GM12878 (cell line): ENCODE data around the gene MICAL3. TPM values are rescaled to one million over a fixed set of nuclear protein-coding genes. Genes with fewer than 3 reads are reported as not detected.

Source experiments
- ATAC-seq: fragments of 200-7000 bp; cut with Tn5 transposase; 3 replicates; pipeline ENCODE4 v1.9.1; 2020; ENCODE audit warnings: mild to moderate bottlenecking, moderate library complexity
- BruUV-seq: library from RNA; stranded (reverse); fragments of 400-500 nt; replicated peaks from 2 replicates; lab custom pipeline; 2021; lab: Mats Ljungman, UMichigan
- CTCF ChIA-PET: fragments of 300-600 bp; sonication (Branson Sonifier 250); formaldehyde crosslinking; extraction: SDS; loops from one replicate; lab custom pipeline; 2021; ENCODE audit warnings: inconsistent platforms; lab: Yijun Ruan, JAX
- POLR2A ChIA-PET: fragments of 350-600 bp; formaldehyde crosslinking; extraction: SDS; loops from one replicate; lab custom pipeline; 2021; ENCODE audit warnings: inconsistent platforms; lab: Charles Lee
- RAD21 ChIA-PET: fragments of 300-600 bp; sonication (Branson Sonifier 250); formaldehyde crosslinking; loops from one replicate; lab custom pipeline; 2023; ENCODE audit warnings: antibody characterized with exemption; ENCODE audit not compliant: unreplicated experiment; lab: Charles Lee
- SMC1A ChIA-PET: fragments of 300-600 bp; sonication (Branson Sonifier 250); formaldehyde crosslinking; loops from one replicate; lab custom pipeline; 2023; ENCODE audit not compliant: unreplicated experiment, uncharacterized antibody; lab: Charles Lee
- DNase-seq: peaks from one replicate; pipeline ENCODE4 v3.0.0-alpha.2; 2011; ENCODE audit warnings: low read depth, low spot score
- FAIRE-seq: peaks from 3 replicates; lab custom pipeline; 2011; peaks lifted over from hg19 to GRCh38; lab: Jason Lieb, UNC
- H2AFZ ChIP-seq: 2 replicates; pipeline ENCODE4 v1.6.0; 2011; ENCODE audit warnings: low read depth, low read length, control low read depth; ENCODE audit not compliant: control insufficient read depth
- H3K27ac ChIP-seq: 2 replicates; pipeline ENCODE4 v1.5.1; 2011; ENCODE audit warnings: control low read depth; ENCODE audit not compliant: control insufficient read depth, insufficient read depth
- H3K27me3 ChIP-seq, 2 experiments: replicated peaks in 1 of 2; 2 replicates each; pipeline versions ENCODE4 v1.6.0 to v1.6.1; 2011; ENCODE audit warnings: low read length in 1 of 2; ENCODE audit not compliant: control insufficient read depth in 2 of 2, insufficient read depth in 2 of 2
- H3K36me3 ChIP-seq, 2 experiments: 2 replicates each; pipeline ENCODE4 v1.5.1; 2011; ENCODE audit warnings: low read length in 1 of 2; ENCODE audit not compliant: control insufficient read depth in 2 of 2, insufficient read depth in 2 of 2
- H3K4me1 ChIP-seq: 2 replicates; pipeline ENCODE4 v1.6.1; 2011; ENCODE audit warnings: mild to moderate bottlenecking, low read length, moderate library complexity, mixed read lengths; ENCODE audit not compliant: control insufficient read depth, insufficient read depth
- H3K4me2 ChIP-seq: 2 replicates; pipeline ENCODE4 v1.6.0; 2011; ENCODE audit warnings: control low read depth; ENCODE audit not compliant: control insufficient read depth, insufficient read depth
- H3K4me3 ChIP-seq: fragments of 200-600 bp; sonication (generic); 2 replicates; pipeline ENCODE4 v1.5.1; 2016
- H3K79me2 ChIP-seq: 2 replicates; pipeline ENCODE4 v1.6.0; 2011; ENCODE audit warnings: low read length; ENCODE audit not compliant: control insufficient read depth, insufficient read depth
- H3K9ac ChIP-seq: 2 replicates; pipeline ENCODE4 v1.8.0; 2011; ENCODE audit warnings: low read length, control low read depth, mixed read lengths; ENCODE audit not compliant: control insufficient read depth, insufficient read depth
- H3K9me3 ChIP-seq: replicated peaks from 3 replicates; pipeline ENCODE4 v1.5.1; 2011; ENCODE audit warnings: mild to moderate bottlenecking, low read length; ENCODE audit not compliant: control insufficient read depth, insufficient read depth
- H4K20me1 ChIP-seq: 2 replicates; pipeline ENCODE4 v1.6.0; 2011; ENCODE audit not compliant: control insufficient read depth, insufficient read depth
- CHD2 ChIP-seq: IDR thresholded peaks from 2 replicates; pipeline ENCODE4 v1.6.1; 2011; ENCODE audit warnings: low read depth, low read length, improper control_type of control experiment, borderline replicate concordance
- E2F8 ChIP-seq: fragments of 450-650 bp; IDR thresholded peaks from 2 replicates; pipeline ENCODE4 v1.6.1; 2018; ENCODE audit warnings: mild to moderate bottlenecking, low read depth, moderate library complexity; ENCODE audit not compliant: partially characterized antibody
- SIX5 ChIP-seq: IDR thresholded peaks from 2 replicates; pipeline ENCODE4 v1.6.1; 2011; ENCODE audit warnings: mild to moderate bottlenecking, low read depth, low read length, moderate library complexity; ENCODE audit not compliant: severe bottlenecking
- STAT1 ChIP-seq: fragments of 450-650 bp; conservative IDR thresholded peaks from 2 replicates; pipeline ENCODE4 v1.6.1; 2014; ENCODE audit warnings: antibody characterized with exemption, mild to moderate bottlenecking
- TAF1 ChIP-seq: IDR thresholded peaks from 2 replicates; pipeline ENCODE4 v1.6.1; 2011; ENCODE audit warnings: mild to moderate bottlenecking, low read depth, low read length, borderline replicate concordance
- ZBTB4 ChIP-seq: fragments of 450-650 bp; formaldehyde crosslinking; IDR thresholded peaks from 2 replicates; pipeline ENCODE4 v1.4.0; 2022; ENCODE audit warnings: mild to moderate bottlenecking, moderate library complexity
- WGBS: methylation state at CpG from one replicate; pipeline ENCODE4 v1.1.6; 2016; ENCODE audit warnings: low lambda C conversion rate; ENCODE audit not compliant: insufficient replicate concordance, insufficient coverage; ENCODE audit errors: missing lambda C conversion rate; 5-methylcytosine and 5-hydroxymethylcytosine counted together
- in situ Hi-C: fragments of 300-500 bp; cut with MboI; formaldehyde crosslinking; loops from 9 replicates; pipeline ENCODE4 v1.14.3; 2018; ENCODE audit warnings: mixed read lengths
- intact Hi-C: fragments of 100-400 bp; cut with micrococcal nuclease; formaldehyde crosslinking; loops from one replicate; pipeline ENCODE4 v1.14.2; 2022; ENCODE audit not compliant: unreplicated experiment
- polyA plus RNA-seq, 11 experiments: library from polyadenylated mRNA; depleted of rRNA in 4 of 11; unstranded in 6 of 11; stranded (reverse) in 5 of 11; fragments of >200 nt; fragmentation: Nextera tagmentation in 4 of 11; fragmentation: Illumina TruSeq in 1 of 11; extraction: Ambion mirVana in 4 of 11; extraction: Trizol in 1 of 11; gene quantifications; 1 replicate in 1 of 11; 2 replicates in 10 of 11; pipeline versions ENCODE4 v1.2.1 to v1.2.3, GENCODE V29; 2011 to 2016; ENCODE audit warnings: inconsistent platforms in 2 of 11, missing spikeins in 2 of 11, low read depth in 1 of 11
- total RNA-seq, 4 experiments: library from RNA; depleted of rRNA in 3 of 4; stranded (reverse); fragments of >200 nt in 3 of 4; fragmentation: Illumina TruSeq in 1 of 4; extraction: Trizol in 1 of 4; gene quantifications; 2 replicates each; pipeline versions ENCODE4 v1.2.1 to v1.2.3, GENCODE V29; 2013 to 2021
- TF ChIP-seq, protein P1 (sequence below): IDR thresholded peaks from 2 replicates; pipeline ENCODE4 v1.6.1; 2012; ENCODE audit warnings: low read length, inconsistent platforms
- TF ChIP-seq, protein P2 (sequence below): fragments of 450-650 bp; IDR thresholded peaks from 2 replicates; pipeline ENCODE4 v1.6.1; 2016; ENCODE audit warnings: mild to moderate bottlenecking
- TF ChIP-seq, protein P3 (sequence below): fragments of 450-650 bp; IDR thresholded peaks from 2 replicates; pipeline ENCODE4 v1.6.1; 2017; ENCODE audit warnings: borderline replicate concordance

Gene MICAL3
- total and polyA plus RNA-seq, 10 of the 15 experiments (the other 5 are each of a cell fraction or from before 2014, with no cell fraction given): 2.6 to 92.2 (median 24.0) TPM

- ChIA-PET CTCF (interaction anchor here (1.3 to 2.0 kb wide), 3 partner anchors 53 to 165 kb away, joined by 3 to 10 read pairs (median 4); no protein-coding TSS in a partner anchor), RAD21 (interaction anchor here (1.6 kb wide), 2 partner anchors 118 to 165 kb away, joined by 4 to 6 read pairs; no protein-coding TSS in a partner anchor), SMC1A (interaction anchor here (1.2 to 3.1 kb wide), 4 partner anchors 10 to 164 kb away, joined by 3 to 13 read pairs (median 4); no protein-coding TSS in a partner anchor), POLR2A (interaction anchor here (0.5 to 0.7 kb wide), 2 partner anchors 93 to 1140 kb away, joined by 3 to 5 read pairs; no protein-coding TSS in a partner anchor)
- intact Hi-C loops (no loop called here), in situ Hi-C loops (no loop called here)
- Histone ChIP-seq H3K9me3 (no peaks in the 10 kb centered on the region), H3K4me3 (no peak overlapping the region), H3K4me1 (peaks cover 12% of the 10 kb centered on the region; the same call in 1 of the 2 replicates), H2AFZ (no peak overlapping the region), H3K79me2 (peaks cover 2% of the 10 kb centered on the region), H3K36me3 (peaks cover 3 to 10% of the 10 kb centered on the region in 2 experiments; a peak in 2 of 4 replicates), H4K20me1 (no peaks in the 10 kb centered on the region), H3K27me3 (no peaks in the 10 kb centered on the region), H3K9ac (no peak overlapping the region), H3K4me2 (no peak overlapping the region), H3K27ac (no peak overlapping the region)
- FAIRE-seq (no peak), DNase-seq (no peak), ATAC-seq (no peak)
- WGBS: 73% methylated on average over 6 of the region's 6 CpGs
- BruUV-seq: no TSS peak
- TF ChIP-seq TAF1: no peak
- TF ChIP-seq, protein P1, sequence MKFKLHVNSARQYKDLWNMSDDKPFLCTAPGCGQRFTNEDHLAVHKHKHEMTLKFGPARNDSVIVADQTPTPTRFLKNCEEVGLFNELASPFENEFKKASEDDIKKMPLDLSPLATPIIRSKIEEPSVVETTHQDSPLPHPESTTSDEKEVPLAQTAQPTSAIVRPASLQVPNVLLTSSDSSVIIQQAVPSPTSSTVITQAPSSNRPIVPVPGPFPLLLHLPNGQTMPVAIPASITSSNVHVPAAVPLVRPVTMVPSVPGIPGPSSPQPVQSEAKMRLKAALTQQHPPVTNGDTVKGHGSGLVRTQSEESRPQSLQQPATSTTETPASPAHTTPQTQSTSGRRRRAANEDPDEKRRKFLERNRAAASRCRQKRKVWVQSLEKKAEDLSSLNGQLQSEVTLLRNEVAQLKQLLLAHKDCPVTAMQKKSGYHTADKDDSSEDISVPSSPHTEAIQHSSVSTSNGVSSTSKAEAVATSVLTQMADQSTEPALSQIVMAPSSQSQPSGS: no peak
- TF ChIP-seq CHD2: no peak
- no peak for TF ChIP-seq STAT1
- no peak for TF ChIP-seq SIX5
- TF ChIP-seq, protein P2, sequence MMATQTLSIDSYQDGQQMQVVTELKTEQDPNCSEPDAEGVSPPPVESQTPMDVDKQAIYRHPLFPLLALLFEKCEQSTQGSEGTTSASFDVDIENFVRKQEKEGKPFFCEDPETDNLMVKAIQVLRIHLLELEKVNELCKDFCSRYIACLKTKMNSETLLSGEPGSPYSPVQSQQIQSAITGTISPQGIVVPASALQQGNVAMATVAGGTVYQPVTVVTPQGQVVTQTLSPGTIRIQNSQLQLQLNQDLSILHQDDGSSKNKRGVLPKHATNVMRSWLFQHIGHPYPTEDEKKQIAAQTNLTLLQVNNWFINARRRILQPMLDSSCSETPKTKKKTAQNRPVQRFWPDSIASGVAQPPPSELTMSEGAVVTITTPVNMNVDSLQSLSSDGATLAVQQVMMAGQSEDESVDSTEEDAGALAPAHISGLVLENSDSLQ: no peak
- TF ChIP-seq, protein P3, sequence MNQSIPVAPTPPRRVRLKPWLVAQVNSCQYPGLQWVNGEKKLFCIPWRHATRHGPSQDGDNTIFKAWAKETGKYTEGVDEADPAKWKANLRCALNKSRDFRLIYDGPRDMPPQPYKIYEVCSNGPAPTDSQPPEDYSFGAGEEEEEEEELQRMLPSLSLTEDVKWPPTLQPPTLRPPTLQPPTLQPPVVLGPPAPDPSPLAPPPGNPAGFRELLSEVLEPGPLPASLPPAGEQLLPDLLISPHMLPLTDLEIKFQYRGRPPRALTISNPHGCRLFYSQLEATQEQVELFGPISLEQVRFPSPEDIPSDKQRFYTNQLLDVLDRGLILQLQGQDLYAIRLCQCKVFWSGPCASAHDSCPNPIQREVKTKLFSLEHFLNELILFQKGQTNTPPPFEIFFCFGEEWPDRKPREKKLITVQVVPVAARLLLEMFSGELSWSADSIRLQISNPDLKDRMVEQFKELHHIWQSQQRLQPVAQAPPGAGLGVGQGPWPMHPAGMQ: no peak
- no peak for TF ChIP-seq E2F8
- TF ChIP-seq ZBTB4 (CRISPR knock-in tag): no peak
These were observed 113.1 kb downstream of the MICAL3 start for GRCh38 chr22:17911312-17911705.
